Measurements from ENCODE around the gene CR1L. TPM values are rescaled to one million over a fixed set of nuclear protein-coding genes. Genes with fewer than 3 reads are reported as not detected.

Gene CR1L
- total and polyA plus RNA-seq, 9 of the 15 experiments (the other 6 are each of a cell fraction or from before 2014, with no cell fraction given): 10.1 to 74.8 (median 34.3) TPM

- TF ChIP-seq, protein P1, sequence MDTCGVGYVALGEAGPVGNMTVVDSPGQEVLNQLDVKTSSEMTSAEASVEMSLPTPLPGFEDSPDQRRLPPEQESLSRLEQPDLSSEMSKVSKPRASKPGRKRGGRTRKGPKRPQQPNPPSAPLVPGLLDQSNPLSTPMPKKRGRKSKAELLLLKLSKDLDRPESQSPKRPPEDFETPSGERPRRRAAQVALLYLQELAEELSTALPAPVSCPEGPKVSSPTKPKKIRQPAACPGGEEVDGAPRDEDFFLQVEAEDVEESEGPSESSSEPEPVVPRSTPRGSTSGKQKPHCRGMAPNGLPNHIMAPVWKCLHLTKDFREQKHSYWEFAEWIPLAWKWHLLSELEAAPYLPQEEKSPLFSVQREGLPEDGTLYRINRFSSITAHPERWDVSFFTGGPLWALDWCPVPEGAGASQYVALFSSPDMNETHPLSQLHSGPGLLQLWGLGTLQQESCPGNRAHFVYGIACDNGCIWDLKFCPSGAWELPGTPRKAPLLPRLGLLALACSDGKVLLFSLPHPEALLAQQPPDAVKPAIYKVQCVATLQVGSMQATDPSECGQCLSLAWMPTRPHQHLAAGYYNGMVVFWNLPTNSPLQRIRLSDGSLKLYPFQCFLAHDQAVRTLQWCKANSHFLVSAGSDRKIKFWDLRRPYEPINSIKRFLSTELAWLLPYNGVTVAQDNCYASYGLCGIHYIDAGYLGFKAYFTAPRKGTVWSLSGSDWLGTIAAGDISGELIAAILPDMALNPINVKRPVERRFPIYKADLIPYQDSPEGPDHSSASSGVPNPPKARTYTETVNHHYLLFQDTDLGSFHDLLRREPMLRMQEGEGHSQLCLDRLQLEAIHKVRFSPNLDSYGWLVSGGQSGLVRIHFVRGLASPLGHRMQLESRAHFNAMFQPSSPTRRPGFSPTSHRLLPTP (IDR thresholded peaks at IDR 0.05; ENCODE audit: borderline replicate concordance, extremely low read depth, insufficient read length): no peak
- TF ChIP-seq ARID1B (IDR thresholded peaks at IDR 0.05) (peak; percentile 19; the same call in 1 of the 2 replicates), ZKSCAN1 (IDR thresholded peaks at IDR 0.05; ENCODE audit: low read depth, low read length) (no peak), SRF (CRISPR knock-in tag; IDR thresholded peaks at IDR 0.05) (no peak), NEUROD1 (IDR thresholded peaks at IDR 0.05; ENCODE audit: borderline replicate concordance, low read depth, low read length, partially characterized antibody) (no peak), ZSCAN29 (IDR thresholded peaks at IDR 0.05) (no peak), ZBTB7A (IDR thresholded peaks at IDR 0.05; ENCODE audit: borderline replicate concordance, control insufficient read depth, low read depth, low read length) (peak; percentile 58; the same call in 1 of the 2 replicates), ESRRB (CRISPR knock-in tag; IDR thresholded peaks at IDR 0.05; ENCODE audit: borderline replicate concordance) (no peak), RBM14 (IDR thresholded peaks at IDR 0.05; ENCODE audit: borderline replicate concordance, insufficient read depth, low read depth, low read length) (no peak), PHF8 (IDR thresholded peaks at IDR 0.05; ENCODE audit: borderline replicate concordance, low read length) (0 out of 2 replicates have a peak, but pooled peaks have one; percentile 2), NR2C2 (CRISPR knock-in tag; IDR thresholded peaks at IDR 0.05) (no peak), NR2C2 (tag; IDR thresholded peaks at IDR 0.05) (no peak; the same call in 1 of the 2 replicates), CREB1 (IDR thresholded peaks at IDR 0.05) (no peak; the same call in 1 of the 2 replicates), CREB1 (CRISPR knock-in tag; IDR thresholded peaks at IDR 0.05) (no peak), PYGO2 (tag; IDR thresholded peaks at IDR 0.05) (no peak), ZBED1 (IDR thresholded peaks at IDR 0.05) (no peak), SMARCA4 (IDR thresholded peaks at IDR 0.05) (0 out of 2 replicates have a peak, but pooled peaks have one; percentile 31), ZNF24 (IDR thresholded peaks at IDR 0.05) (no peak), RBBP5 (IDR thresholded peaks at IDR 0.05; ENCODE audit: borderline replicate concordance, insufficient read depth, low read length, poor library complexity, severe bottlenecking) (peak; percentile 5), ZNF239 (CRISPR knock-in tag; IDR thresholded peaks at IDR 0.05) (no peak), DNMT1 (IDR thresholded peaks at IDR 0.05) (no peak), TAF9B (IDR thresholded peaks at IDR 0.05; ENCODE audit: partially characterized antibody) (no peak)
- TF ChIP-seq, protein P2, sequence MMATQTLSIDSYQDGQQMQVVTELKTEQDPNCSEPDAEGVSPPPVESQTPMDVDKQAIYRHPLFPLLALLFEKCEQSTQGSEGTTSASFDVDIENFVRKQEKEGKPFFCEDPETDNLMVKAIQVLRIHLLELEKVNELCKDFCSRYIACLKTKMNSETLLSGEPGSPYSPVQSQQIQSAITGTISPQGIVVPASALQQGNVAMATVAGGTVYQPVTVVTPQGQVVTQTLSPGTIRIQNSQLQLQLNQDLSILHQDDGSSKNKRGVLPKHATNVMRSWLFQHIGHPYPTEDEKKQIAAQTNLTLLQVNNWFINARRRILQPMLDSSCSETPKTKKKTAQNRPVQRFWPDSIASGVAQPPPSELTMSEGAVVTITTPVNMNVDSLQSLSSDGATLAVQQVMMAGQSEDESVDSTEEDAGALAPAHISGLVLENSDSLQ (IDR thresholded peaks at IDR 0.05): peak; percentile 98
- TF ChIP-seq, protein P3, sequence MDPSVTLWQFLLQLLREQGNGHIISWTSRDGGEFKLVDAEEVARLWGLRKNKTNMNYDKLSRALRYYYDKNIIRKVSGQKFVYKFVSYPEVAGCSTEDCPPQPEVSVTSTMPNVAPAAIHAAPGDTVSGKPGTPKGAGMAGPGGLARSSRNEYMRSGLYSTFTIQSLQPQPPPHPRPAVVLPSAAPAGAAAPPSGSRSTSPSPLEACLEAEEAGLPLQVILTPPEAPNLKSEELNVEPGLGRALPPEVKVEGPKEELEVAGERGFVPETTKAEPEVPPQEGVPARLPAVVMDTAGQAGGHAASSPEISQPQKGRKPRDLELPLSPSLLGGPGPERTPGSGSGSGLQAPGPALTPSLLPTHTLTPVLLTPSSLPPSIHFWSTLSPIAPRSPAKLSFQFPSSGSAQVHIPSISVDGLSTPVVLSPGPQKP (CRISPR knock-in tag; IDR thresholded peaks at IDR 0.05): no peak
These were observed 102.9 kb downstream of the CR1L start (continued) for GRCh38 chr1:207747627-207748492.

All from K562 (cell line).